ENCODE measurements around the gene ARHGAP31.

GRCh38 chr3:119259821-119260220 is 34.4 kb upstream of the ARHGAP31 start:
- no peak for TF ChIP-seq CTCF (IDR thresholded peaks at IDR 0.05)
- no peak for TF ChIP-seq POLR2A (IDR thresholded peaks at IDR 0.05)
